HepG2 (cell line): Measurements from ENCODE around the gene TCF20. TPM values are rescaled to one million over a fixed set of nuclear protein-coding genes. Genes with fewer than 3 reads are reported as not detected.

Experiments
- ATAC-seq: fragments of 200-7000 bp; cut with Tn5 transposase; 3 replicates; pipeline ENCODE4 v1.9.1; 2020; ENCODE audit warnings: mild to moderate bottlenecking, moderate library complexity
- BruUV-seq: library from RNA; stranded (reverse); fragments of 400-500 nt; replicated peaks from 2 replicates; lab custom pipeline; 2021; lab: Mats Ljungman, UMichigan
- CTCF ChIA-PET: fragments of 300-600 bp; formaldehyde crosslinking; extraction: SDS; loops from one replicate; lab custom pipeline; 2021; ENCODE audit warnings: low total read pairs, inconsistent platforms, low intra/inter-chr PET ratio; lab: Yijun Ruan, JAX
- POLR2A ChIA-PET: fragments of 350-600 bp; sonication (Branson Sonifier 250); formaldehyde crosslinking; loops from one replicate; lab custom pipeline; 2020; ENCODE audit warnings: antibody characterized with exemption, inconsistent platforms; lab: Yijun Ruan, JAX
- DNase-seq: peaks from one replicate; pipeline ENCODE4 v3.0.0-alpha.2; 2015; ENCODE audit warnings: low spot score
- FAIRE-seq: peaks from 3 replicates; lab custom pipeline; 2011; peaks lifted over from hg19 to GRCh38; lab: Jason Lieb, UNC
- H2AFZ ChIP-seq: one replicate; pipeline ENCODE4 v1.6.1; 2011; ENCODE audit warnings: low read length, inconsistent platforms
- H3K27ac ChIP-seq: fragments of 300-600 bp; 3 replicates; pipeline ENCODE4 v1.8.0; 2011; ENCODE audit warnings: mixed run types, mild to moderate bottlenecking, mixed read lengths, low read length, inconsistent platforms; ENCODE audit not compliant: insufficient read depth; ENCODE audit errors: extremely low read length
- H3K27me3 ChIP-seq, 2 experiments: fragments of 200-600 bp in 1 of 2; 2 replicates in 1 of 2; 3 replicates in 1 of 2; pipeline versions ENCODE4 v1.6.0 to v1.8.0; 2011; ENCODE audit warnings: low read length in 2 of 2, mild to moderate bottlenecking in 2 of 2, moderate library complexity in 2 of 2, inconsistent platforms in 1 of 2; ENCODE audit not compliant: insufficient read depth in 2 of 2, control insufficient read depth in 1 of 2
- H3K36me3 ChIP-seq, 2 experiments: fragments of 200-600 bp in 1 of 2; replicated peaks in 1 of 2; 2 replicates in 1 of 2; 3 replicates in 1 of 2; pipeline versions ENCODE4 v1.5.1 to v1.8.0; 2011; ENCODE audit warnings: low read length in 2 of 2, inconsistent platforms in 1 of 2; ENCODE audit not compliant: insufficient read depth in 2 of 2, control insufficient read depth in 1 of 2
- H3K4me1 ChIP-seq: 2 replicates; pipeline ENCODE4 v1.5.1; 2012; ENCODE audit warnings: low read length, inconsistent platforms; ENCODE audit not compliant: insufficient read depth
- H3K4me2 ChIP-seq: 2 replicates; pipeline ENCODE4 v1.6.0; 2011; ENCODE audit warnings: low read depth, low read length, inconsistent platforms
- H3K4me3 ChIP-seq, 3 experiments: fragments of 200-600 bp in 1 of 3; sonication (generic), shearing (Covaris generic) in 1 of 3; replicated peaks in 1 of 3; 2 replicates each; pipeline ENCODE4 v1.5.1; 2011 to 2016; ENCODE audit warnings: low read length in 3 of 3, inconsistent platforms in 2 of 3, low read depth in 2 of 3, mild to moderate bottlenecking in 2 of 3, control low read depth in 1 of 3, mixed read lengths in 1 of 3; ENCODE audit not compliant: insufficient read depth in 1 of 3
- H3K79me2 ChIP-seq: one replicate; pipeline ENCODE4 v1.6.1; 2011; ENCODE audit warnings: low read length, inconsistent platforms; ENCODE audit not compliant: insufficient read depth
- H3K9ac ChIP-seq: 2 replicates; pipeline ENCODE4 v1.6.0; 2011; ENCODE audit warnings: mild to moderate bottlenecking, low read depth, low read length, inconsistent platforms; ENCODE audit not compliant: insufficient read depth
- H3K9me3 ChIP-seq: 2 replicates; pipeline ENCODE4 v1.5.1; 2012; ENCODE audit warnings: mild to moderate bottlenecking, low read length
- H4K20me1 ChIP-seq: 2 replicates; pipeline ENCODE4 v1.6.0; 2011; ENCODE audit warnings: inconsistent platforms, mild to moderate bottlenecking, low read length, moderate library complexity; ENCODE audit not compliant: insufficient read depth
- GTF3A ChIP-seq: sonication (generic); formaldehyde crosslinking; conservative IDR thresholded peaks from 2 replicates; pipeline ENCODE4 v1.4.0; 2020; ENCODE audit warnings: mild to moderate bottlenecking, missing genetic modification reagents
- PLRG1 ChIP-seq: fragments of 450-650 bp; conservative IDR thresholded peaks from 2 replicates; pipeline ENCODE4 v1.6.1; 2016
- SKI ChIP-seq: fragments of 450-650 bp; IDR thresholded peaks from one replicate; pipeline ENCODE4 v1.6.1; 2018; ENCODE audit warnings: mild to moderate bottlenecking; ENCODE audit not compliant: partially characterized antibody
- SMARCC2 ChIP-seq: fragments of 450-650 bp; IDR thresholded peaks from 2 replicates; pipeline ENCODE4 v1.6.1; 2017; ENCODE audit warnings: antibody characterized with exemption, mild to moderate bottlenecking
- SNAPC2 ChIP-seq: sonication (generic); formaldehyde crosslinking; IDR thresholded peaks from 2 replicates; pipeline ENCODE4 v1.8.1; 2022; ENCODE audit warnings: mild to moderate bottlenecking, missing genetic modification reagents
- ZNF619 ChIP-seq: sonication (generic); formaldehyde crosslinking; IDR thresholded peaks from 2 replicates; pipeline ENCODE4 v1.4.0; 2020; ENCODE audit warnings: mild to moderate bottlenecking, missing genetic modification reagents
- WGBS: methylation state at CpG from one replicate; pipeline ENCODE4 v1.1.6; 2017; ENCODE audit warnings: low lambda C conversion rate; 5-methylcytosine and 5-hydroxymethylcytosine counted together
- in situ Hi-C: cut with HindIII; loops from 2 replicates; pipeline ENCODE4 v1.10.0; 2017; ENCODE audit warnings: low pct_unique_long_range_greater_than_20kb; ENCODE audit not compliant: extremely low pct_ligation_motif_present
- intact Hi-C: fragments of 100-400 bp; cut with micrococcal nuclease; formaldehyde crosslinking; loops from one replicate; pipeline ENCODE4 v1.10.0; 2022; ENCODE audit not compliant: unreplicated experiment
- polyA plus RNA-seq, 8 experiments: library from polyadenylated mRNA; depleted of rRNA in 3 of 8; stranded (reverse) in 7 of 8; unstranded in 1 of 8; fragments of >200 nt; fragmentation: Illumina TruSeq in 4 of 8; extraction: Trizol in 4 of 8; gene quantifications; 2 replicates each; pipeline versions ENCODE4 v1.2.1 to v1.2.3, GENCODE V29; 2011 to 2016; ENCODE audit warnings: low read depth in 4 of 8, missing spikeins in 1 of 8, mixed read lengths in 1 of 8; ENCODE audit not compliant: insufficient read depth in 1 of 8
- total RNA-seq, 5 experiments: library from RNA; depleted of rRNA; stranded (reverse); fragments of >200 nt; fragmentation: Illumina TruSeq; extraction: Trizol; gene quantifications; 2 replicates each; pipeline ENCODE4 v1.2.3, GENCODE V29; 2016; ENCODE audit warnings: low read depth in 1 of 5
- TF ChIP-seq, protein P1 (sequence below): sonication (generic); formaldehyde crosslinking; IDR thresholded peaks from 2 replicates; pipeline ENCODE4 v1.4.0; 2020; ENCODE audit warnings: missing genetic modification reagents

The TCF20 gene
- total and polyA plus RNA-seq, 2 of the 13 experiments (the other 11 are each of a cell fraction or from before 2014, with no cell fraction given) = 12.8 to 23.7 TPM

DNA sequence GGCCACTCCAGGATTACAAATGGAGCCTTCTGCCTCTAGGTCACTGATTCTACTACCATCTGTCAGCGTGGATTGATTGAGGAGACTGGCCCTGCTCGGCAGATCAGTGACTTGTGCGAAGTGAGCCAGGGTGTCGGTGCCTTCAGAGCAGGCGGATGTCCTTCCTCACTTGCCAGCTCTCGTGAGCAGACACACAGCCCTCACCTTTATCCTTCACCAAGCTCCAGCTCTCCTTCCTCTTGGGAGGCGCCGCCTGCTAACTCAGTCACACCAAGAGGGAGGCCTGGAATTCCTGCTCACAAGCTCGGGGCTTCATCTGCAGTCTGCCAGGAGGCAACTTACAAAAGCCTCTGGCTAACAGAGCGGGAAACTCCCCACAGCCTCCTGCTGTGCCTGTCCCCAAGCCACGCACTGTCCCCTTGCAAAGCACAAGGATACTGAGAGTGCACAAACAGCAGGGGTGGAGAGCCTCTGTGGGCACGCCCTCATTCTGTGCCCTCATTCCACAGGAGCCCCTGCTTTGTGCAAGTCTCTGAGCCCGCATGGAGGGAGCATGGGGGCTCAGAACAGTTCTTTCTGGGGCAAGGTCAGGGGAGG is 3.5 kb upstream of the TCF20 start:
- peaks cover 1 to 4% of the 10 kb centered on the region in 2 experiments; a peak in 3 of 5 replicates for H3K36me3 ChIP-seq
- peaks cover 6% of the 10 kb centered on the region for H4K20me1 ChIP-seq
- BruUV-seq = no TSS peak
- peaks cover 12% of the 10 kb centered on the region for H3K4me1 ChIP-seq
- TF ChIP-seq, protein P1, sequence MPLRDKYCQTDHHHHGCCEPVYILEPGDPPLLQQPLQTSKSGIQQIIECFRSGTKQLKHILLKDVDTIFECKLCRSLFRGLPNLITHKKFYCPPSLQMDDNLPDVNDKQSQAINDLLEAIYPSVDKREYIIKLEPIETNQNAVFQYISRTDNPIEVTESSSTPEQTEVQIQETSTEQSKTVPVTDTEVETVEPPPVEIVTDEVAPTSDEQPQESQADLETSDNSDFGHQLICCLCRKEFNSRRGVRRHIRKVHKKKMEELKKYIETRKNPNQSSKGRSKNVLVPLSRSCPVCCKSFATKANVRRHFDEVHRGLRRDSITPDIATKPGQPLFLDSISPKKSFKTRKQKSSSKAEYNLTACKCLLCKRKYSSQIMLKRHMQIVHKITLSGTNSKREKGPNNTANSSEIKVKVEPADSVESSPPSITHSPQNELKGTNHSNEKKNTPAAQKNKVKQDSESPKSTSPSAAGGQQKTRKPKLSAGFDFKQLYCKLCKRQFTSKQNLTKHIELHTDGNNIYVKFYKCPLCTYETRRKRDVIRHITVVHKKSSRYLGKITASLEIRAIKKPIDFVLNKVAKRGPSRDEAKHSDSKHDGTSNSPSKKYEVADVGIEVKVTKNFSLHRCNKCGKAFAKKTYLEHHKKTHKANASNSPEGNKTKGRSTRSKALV (CRISPR knock-in tag) = no peak
- TF ChIP-seq GTF3A (no peak), PLRG1 (no peak), SNAPC2 (CRISPR knock-in tag) (no peak), SKI (no peak), ZNF619 (CRISPR knock-in tag) (no peak), SMARCC2 (no peak)
- H3K4me2 ChIP-seq = no peak overlapping the region
- CTCF ChIA-PET = no interaction called here
- intact Hi-C loops (no loop called here), in situ Hi-C loops (no loop called here)
- no peak overlapping the region for H3K9ac ChIP-seq
- no peaks in the 10 kb centered on the region; a peak in 1 of 5 replicates for H3K27me3 ChIP-seq
- POLR2A ChIA-PET = no interaction called here
- H3K27ac ChIP-seq = no peak overlapping the region
- peaks cover 8% of the 10 kb centered on the region for H3K79me2 ChIP-seq
- no peak overlapping the region for H2AFZ ChIP-seq
- no peak for FAIRE-seq
- ATAC-seq = no peak
- H3K4me3 ChIP-seq = no peak overlapping the region
- WGBS = 99% methylated on average over 8 of the region's 13 CpGs
- DNase-seq = no peak
- no peaks in the 10 kb centered on the region for H3K9me3 ChIP-seq
